AG20443 (cell line): ENCODE results near the gene VIPR2.
A peak's percentile ranks its signal among the peaks of the same experiment; 100 is the strongest.
"Not testable (repeated sequence)": the region's sequence is repeated elsewhere in the genome, so short reads cannot be mapped to it uniquely, and the experiment has no call there.

Source experiments
- DNase-seq: peaks from one replicate; pipeline ENCODE4 v3.0.0; 2012; ENCODE audit warnings: low spot score, mixed read lengths

Gene VIPR2

DNA sequence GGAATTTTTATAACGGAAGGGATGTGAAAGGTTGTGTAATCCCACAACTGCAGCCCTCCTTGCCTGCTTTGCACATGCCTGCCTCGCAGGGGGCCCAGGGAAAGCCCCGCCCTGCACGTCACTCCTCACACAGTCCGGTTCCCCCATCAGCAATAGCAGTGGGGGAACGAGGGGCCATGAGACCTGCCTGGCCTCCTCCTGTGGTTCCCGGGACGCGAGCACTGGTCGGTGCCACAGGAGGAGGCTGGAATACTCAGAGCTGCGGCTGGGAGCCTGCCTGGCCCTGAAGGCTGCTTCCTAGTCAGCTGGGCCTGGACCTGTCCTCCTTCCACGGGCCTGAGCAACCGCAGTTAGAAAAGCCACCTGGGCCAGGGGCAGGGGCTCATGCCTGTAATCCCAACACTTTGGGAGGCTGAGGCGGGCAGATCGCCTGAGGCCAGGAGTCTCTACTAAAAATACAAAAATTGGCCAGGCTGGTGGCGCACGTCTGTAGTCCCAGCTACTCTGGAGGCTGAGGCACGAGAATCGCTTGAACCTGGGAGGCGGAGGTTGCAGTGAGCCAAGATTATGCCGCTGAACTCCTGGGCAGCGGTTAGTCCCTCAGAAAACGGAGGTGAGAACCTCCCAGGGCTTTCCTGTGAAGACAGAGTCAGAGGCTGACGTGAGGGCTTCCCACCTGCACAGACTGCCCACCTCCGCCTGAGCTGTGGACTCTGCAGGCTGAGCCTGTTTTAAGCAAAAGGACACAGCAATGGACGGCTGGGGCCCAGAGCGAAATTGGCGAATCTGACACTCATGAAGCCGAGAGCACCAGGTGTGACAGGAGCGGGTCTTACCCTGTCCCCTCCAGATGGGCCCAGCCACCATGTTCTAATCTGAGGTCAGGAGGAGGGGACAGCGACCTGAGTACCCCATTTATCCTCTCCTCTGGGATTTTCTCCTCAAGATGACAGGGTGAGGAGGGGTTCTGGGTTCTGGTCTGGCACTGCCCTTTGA lies 52.9 kb downstream of the VIPR2 start:
- DNase-seq, result no peak

DNA sequence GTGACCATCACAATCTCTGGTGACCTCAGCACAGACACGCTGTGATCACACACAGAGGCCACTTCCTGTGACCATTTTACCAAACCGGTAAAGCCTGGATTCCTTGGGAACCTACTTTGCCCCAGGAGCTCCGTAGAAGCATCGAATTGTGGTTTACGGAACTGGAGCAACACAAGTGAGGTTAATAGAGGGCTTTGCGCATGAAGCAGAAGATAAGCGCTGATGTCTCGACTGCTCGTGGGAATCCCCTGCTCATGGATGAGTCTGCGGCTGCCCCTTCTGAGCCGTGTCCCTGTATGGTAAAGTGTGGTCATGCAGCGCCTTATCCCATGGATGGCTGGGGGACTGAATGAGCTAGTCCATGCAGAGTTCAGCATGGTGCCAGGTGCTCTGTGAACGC lies 53.6 kb downstream of the VIPR2 start:
- DNase-seq, result no peak

DNA sequence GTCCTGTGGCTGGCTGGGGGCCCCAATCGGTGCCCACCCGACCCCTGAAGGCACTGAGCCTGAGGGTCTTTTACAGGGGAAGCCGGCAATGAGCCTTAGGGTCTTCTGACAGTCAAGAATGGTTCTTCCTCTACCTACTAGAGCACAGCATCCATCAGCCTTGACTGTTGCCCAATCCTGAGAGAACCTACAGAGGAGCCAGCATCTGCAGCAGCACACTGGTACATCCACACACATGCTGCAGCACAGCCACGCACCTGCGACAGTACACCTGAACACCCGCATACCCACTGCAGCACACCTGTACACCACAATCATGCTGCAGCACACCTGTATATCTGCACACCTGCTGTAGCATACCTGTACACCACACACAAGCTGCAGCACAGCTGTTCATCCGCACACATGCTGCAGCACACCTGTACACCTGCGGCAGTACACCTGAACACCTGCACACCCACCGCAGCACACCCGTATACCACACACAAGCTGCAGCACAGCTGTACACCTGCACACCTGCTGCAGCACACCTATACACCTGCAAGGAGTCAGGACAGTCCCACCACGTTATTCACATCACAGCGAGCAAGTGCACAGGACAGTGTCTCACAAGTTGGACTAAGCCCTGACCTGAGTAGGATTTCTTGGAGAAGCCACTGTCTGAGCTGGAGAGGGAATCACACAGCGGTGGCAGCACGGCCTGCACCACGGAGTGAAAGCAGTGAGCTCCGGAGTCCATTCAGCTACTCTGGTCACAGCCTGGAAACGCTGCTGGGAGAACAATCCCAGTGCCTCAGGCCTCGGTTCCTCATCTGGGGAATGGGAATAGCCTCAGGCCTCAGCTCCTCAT lies 56.4 kb downstream of the VIPR2 start:
- no peak for DNase-seq

DNA sequence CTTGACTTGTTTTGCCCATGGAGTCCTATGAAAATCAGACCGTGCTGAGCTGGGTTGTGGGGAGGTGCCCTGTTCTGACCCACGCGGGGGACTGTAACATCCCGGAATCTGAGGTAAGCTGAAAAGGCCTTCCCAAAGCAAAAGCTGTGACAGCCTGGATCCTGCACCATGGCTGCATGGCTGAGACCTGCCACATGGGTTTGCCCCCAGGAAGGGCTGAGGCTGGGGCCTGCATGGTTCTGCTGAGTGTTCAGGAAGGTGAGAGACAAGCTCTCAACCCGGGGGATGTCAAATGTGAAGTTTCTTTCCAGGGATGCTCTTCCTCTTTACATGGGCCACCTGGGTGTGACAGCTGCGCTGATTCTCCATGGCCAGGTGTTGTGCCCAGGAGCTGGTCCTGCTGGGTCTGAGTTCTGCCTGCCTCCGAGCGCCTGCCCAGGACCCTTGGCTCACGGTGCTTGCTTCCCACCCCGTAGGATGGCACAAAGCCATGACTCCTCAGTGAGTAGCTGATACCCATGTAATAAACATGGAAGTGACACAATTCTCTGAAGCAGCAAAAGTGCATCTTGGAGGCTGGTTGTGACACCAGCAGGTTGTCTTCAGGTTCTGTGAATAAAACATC lies 58.3 kb downstream of the VIPR2 start:
- no peak for DNase-seq

DNA sequence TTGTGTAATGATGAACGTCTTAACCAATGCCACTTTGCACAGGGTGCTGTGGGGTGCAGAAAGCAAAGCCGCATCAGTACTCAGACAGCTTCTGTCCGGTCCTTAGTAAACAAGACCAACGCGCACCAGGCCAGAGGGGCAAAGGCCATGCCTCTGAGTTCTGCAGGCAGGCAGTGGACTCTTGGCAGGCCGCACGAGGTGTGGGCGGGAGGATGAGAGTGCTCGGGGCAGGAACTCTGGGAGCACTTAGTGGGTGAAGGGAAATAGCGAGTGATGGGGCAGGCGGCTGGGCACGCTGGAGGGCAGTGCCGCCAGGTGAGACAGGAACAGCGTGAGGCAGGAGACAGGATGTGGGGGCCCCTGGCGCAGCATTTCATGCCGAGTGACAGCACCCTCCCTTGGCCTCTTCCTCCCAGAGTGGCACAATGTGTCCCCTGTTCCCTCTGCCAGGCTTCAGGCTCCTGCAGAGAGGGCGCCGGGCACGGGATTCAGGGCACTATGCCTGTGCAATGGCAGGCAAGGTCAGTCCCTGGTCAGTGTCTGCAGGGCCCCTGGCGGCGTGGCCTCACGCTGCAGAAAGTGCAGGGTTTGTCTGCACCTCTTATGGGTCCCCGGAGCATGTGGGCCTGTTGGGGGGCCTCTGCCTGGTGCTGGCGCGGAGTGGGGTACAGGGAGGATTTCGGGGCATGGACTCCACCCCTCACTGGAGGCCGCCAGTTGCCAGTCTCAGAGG lies 60.4 kb downstream of the VIPR2 start:
- DNase-seq, result no peak

DNA sequence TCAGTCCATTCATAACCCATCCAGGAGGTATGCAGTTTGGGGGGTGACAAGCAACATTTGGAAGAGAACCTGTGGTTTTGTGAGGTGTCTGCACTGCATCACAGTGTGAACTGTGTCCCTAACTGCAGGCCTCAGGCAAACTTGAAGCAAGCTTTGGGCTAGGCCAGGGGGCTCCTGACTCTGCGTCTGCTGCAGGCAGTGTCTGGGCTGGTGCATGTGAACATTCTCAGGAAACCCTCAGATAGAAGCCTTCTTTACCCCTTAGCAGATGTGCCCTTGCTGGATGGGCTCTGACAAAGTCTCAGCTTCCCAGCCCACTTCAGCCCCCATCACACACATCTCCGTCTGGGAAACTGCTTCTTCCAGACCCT lies 61.0 kb downstream of the VIPR2 start:
- no peak for DNase-seq

DNA sequence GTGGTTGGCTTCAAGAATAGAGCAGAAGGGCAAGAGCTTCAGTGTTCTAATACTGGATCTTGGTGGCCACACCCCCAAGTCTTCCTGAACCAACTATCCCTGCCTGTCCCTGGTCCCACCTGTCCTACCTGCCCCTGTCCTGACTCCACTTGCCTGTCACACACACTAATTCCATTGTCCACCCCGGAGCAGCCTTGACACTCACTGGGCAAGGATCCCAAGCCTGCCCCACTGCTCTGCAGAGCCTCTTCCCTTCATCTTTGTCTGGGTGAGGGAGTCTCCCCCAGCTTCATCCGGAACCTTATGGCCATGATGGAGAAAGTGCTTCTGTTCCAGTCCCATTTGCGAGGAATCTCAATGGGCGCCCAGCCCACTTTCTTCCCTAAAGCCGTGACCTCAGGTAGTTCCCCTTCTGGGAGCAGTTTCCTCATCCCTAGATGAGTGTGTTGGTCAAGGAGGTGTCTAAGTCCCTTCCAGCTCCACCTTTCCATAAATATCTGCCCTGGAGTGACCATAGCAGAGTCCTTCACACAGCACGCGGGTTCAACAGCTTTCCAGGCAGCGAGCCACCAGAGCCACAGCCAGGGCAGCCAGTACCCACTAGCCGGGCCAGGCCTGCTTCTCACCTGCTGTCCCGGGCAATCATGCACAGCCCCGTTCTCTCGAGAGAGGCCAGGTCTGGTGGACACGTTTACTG lies 61.5 kb downstream of the VIPR2 start:
- DNase-seq, result no peak

DNA sequence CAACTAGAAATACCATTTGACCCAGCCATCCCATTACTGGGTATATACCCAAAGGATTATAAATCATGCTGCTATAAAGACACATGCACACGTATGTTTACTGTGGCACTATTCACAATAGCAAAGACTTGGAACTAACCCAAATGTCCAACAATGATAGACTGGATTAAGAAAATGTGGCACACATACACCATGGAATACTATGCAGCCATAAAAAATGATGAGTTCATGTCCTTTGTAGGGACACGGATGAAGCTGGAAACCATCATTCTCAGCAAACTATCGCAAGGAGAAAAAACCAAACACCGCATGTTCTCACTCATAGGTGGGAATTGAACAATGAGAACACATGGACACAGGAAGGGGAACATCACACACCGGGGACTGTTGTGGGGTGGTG lies 62.6 kb downstream of the VIPR2 start:
- not testable (repeated sequence) for DNase-seq

DNA sequence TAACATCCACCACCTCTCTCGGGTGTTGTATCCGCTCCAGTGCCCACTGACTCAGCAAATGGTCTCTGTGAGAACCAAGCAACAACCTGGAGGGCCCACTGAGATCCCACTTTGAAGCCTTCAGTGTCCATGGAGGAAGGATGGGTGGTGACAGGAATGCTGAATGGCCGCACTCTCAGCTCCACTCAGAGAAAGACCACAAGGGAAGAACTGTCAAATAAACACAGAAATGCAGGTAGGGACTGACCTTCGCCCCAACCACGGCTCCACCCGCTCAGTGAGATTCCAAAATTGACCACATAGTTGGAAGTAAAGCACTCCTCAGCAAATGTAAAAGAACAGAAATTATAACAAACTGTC lies 65.8 kb downstream of the VIPR2 start:
- no peak for DNase-seq

DNA sequence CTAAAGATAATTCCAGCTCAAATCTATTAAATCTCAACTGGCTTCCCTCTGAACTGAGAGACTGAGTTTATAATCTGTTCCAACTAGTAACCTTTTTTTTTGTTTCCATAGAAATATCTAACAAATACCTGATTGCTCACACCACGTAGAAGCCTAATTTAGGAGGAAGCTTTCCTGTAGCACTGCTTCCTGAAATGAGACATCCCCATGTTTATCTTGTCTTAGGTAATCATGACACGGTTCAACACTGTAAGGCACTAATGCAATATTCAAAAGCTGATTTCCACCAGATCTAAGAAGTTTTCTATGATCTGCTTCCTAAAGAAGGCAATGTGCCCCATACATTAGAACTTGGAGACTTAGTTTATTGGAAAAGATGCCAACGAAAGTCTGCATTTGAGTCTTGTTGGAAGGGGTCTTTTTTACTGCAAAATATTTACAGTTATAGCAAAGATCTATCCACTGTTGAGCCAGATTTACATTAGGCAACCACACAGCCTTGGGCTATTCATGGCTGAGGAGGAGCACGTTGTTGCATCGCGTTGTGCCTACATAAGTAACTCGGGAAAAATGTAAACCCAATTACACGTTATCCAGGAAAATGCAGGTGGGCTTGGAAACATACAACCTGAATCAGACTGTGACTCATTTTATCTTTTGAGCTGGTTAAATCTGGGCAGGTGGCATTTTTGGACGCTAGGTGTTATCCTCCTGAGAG lies 66.3 kb downstream of the VIPR2 start:
- DNase-seq, result no peak

DNA sequence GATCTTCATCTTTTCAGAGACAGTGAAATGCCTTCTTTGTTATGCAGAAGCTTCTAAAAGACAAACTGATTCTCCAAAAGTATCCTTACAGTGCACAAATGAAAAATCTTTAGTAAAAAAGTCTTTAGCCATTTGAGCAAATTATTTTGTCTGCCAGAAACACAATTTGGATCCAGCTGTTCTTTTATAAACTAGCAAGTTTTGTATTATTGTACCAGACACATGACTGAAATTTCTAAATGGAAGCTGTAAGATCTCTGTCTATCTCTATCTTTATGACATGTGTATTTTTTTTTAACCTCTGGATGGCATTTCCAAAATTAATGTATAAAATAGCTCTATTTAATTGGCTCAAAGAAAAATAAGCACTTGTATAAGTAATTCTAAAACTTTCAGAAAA lies 68.3 kb downstream of the VIPR2 start:
- DNase-seq, result no peak

DNA sequence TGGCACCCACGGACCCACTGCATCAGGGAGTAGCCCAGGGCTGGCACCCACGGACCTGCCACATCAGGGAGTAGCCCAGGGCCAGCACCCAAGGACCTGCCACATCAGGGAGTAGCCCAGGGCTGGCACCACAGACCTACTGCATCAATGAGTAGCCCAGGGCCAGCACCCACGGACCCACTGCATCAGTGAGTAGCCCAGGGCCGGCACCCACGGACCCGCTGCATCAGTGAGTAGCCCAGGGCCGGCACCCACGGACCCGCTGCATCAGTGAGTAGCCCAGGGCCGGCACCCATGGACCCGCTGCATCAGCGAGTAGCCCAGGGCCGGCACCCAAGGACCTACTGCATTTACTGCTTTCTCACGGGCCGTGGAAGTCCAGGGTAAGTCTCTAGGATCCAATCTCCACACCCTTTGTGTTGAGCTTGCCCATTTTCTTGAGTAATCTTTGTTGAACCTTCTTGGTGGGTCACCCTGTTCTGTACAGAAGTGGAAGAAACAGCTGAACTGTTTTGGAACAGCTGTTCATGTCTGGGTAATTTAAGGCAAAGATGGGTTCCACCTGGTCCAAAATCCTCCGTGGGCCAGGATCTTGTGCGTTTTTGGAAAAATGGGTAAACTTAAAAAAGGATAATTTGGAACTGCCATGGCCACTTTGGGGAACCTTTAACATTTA lies 69.0 kb downstream of the VIPR2 start:
- DNase-seq, result no peak

DNA sequence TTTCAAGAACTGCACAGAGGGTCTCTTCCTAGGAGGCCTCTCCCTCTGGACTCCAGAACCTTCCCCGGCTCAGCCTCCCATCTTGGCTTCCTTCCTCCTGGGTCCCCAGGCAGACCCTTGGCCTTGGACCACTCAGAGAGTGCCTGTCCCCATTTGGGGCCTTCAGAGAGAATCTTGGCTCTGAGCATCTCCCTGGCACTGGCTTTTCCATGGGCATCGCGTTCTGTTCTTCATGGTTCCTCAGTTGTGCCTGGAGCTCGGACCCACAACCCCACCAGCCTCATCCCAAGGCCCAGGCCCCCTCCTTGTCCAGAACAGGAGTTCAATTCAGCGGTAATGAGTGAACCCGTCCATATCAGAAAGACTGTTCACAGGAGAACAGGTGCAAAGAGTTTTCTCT lies 73.4 kb downstream of the VIPR2 start:
- DNase-seq, result no peak

DNA sequence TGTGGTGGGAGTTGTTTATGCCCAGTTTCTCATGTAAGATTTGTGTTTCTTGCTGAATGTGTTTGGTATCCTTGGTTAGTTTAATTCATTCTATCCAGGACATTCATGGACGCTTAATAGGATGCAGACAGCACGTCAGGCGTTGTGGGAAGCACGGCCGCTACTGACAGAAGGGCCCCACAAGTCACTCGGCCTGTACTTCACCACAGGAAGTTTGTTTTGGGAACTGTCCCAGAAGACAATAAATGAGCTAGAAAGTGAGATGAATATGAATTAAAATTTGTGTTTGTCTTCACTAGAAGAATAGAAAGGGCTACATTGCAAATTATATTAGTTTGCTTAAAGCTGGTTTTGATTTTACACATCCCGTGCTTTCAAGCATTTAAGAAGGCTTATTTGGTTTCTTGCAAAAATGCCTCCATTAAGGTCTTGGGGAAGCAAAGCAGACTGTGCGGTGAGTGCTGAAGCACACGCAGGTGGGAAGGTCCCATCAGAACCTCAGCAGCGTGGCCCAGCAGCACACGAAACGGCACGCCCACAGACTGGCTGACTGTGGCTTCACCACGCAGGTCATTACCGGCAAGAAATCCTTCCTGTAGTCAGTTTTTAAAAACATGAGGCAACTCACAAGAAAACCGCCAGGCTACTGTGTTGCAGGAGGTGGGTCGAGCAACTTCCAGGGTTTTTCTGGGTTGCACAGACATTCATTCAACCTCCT lies 74.1 kb downstream of the VIPR2 start:
- no peak for DNase-seq

DNA sequence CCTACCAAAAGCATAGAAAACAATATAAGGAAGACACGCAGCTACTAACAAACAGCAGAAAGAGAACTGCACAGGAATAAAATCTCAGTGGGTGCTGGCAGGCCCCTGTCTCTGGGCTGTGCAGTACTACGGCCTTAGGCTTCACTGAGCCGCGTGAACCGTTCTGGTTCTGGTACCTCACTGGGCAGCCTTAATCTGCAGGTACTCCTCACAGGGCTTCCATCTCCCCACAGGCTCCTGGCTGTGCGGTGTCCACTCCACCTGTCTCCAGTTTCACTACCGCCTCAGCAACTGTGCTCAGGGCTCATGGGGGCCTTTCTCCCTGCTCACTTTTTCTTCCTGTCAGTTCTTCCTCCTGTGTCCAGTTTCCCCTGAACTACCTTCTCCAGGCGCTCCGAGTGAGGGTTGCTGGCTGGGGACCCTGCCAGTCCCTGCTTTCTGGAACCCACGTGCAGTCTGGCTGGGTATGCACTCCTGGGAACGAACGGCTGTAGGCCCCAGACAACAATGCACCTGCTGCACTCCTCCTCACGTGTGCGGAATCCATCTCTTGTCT lies 75.7 kb downstream of the VIPR2 start:
- no peak for DNase-seq

DNA sequence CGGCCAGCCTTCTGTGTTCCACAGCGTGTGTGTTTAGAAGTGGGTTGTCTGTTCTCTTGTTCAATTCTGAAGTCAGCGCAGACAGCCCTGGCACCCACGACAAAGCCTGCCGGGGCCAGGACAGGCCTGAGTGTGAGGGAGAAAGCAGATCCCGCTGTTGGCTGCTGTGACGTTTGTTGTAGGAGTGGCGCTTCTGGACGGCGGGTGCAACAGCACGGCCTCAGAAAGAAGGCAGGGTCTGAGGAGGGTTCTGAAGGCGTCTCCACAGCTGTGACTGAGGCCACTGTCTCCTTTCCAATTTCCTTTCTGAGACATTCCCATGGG lies 76.2 kb downstream of the VIPR2 start:
- DNase-seq, result peak; percentile 50

DNA sequence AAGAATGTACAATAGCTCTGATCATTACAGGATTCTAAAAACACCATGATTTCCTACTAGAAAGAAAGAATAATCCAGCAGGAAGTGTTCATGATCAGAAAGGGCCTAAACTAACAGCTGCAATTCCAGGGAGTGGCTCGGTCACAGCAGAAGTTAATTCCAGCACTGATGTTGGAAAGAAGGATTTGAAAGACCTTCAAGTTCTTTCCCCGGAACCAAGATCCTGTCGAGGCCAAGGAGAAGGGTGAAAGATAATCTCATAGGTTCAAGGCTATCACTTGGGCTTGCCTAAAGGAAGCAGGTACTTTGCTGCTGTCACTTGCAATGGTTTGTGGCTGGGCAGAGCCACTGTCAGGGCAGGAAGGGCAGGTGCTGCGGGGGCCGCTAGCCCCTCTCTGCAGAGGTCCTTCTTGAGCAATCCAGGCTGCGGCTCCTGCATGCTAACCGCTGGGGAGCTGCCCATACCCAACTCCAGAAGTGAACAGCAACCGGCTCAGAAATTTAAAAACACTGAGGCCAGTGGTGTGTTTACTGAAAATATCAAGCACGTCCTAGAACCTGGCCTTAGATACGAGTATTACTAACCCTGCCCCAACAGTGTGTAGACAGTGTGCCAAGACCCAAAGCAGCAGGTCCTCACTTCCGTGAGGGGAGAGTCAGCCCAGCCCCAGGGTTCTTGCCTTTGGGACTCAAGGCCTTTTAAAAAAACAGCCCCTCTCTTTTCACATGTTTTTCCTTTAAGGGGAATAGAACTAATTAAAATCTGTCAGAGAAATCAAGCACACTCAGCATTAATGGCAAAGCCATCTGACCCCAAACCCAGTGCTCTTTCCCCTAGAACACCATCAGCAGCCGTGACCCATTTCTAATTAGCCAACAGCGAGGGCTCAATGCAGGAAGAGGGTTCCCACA lies 76.8 kb downstream of the VIPR2 start:
- DNase-seq, result no peak
